Mesenchymal stem cell (in vitro differentiated cells and primary cell): ENCODE measurements around the gene RAET1L.

Experiments
- DNase-seq: peaks from one replicate; pipeline ENCODE4 v3.0.0-alpha.2; 2013
- H2AFZ ChIP-seq: one replicate; pipeline ENCODE4 v1.6.1; 2013; ENCODE audit warnings: low read depth, mild to moderate bottlenecking, control low read depth, inconsistent platforms, low read length, moderate library complexity
- H2AK5ac ChIP-seq: 2 replicates; pipeline ENCODE4 v1.6.1; 2013; ENCODE audit warnings: low read length, moderate library complexity, mild to moderate bottlenecking, inconsistent platforms; ENCODE audit not compliant: severe bottlenecking
- H2BK120ac ChIP-seq: one replicate; pipeline ENCODE4 v1.6.1; 2013; ENCODE audit warnings: low read depth, mild to moderate bottlenecking, inconsistent platforms, low read length, moderate library complexity
- H2BK12ac ChIP-seq, 2 experiments: one replicate each; pipeline ENCODE4 v1.6.1; 2013; ENCODE audit warnings: inconsistent platforms in 2 of 2, low read length in 2 of 2, mild to moderate bottlenecking in 2 of 2, moderate library complexity in 2 of 2, control low read depth in 1 of 2
- H2BK15ac ChIP-seq: one replicate; pipeline ENCODE4 v1.6.1; 2013; ENCODE audit warnings: mild to moderate bottlenecking, low read depth, inconsistent platforms; ENCODE audit not compliant: poor library complexity, severe bottlenecking
- H2BK5ac ChIP-seq: 2 replicates; pipeline ENCODE4 v1.6.1; 2013; ENCODE audit warnings: low read depth, mild to moderate bottlenecking, low read length, control low read depth, inconsistent platforms; ENCODE audit not compliant: poor library complexity, severe bottlenecking
- H3K14ac ChIP-seq, 2 experiments: one replicate each; pipeline ENCODE4 v1.6.1; 2013; ENCODE audit warnings: inconsistent platforms in 2 of 2, low read length in 2 of 2, control low read depth in 1 of 2, mild to moderate bottlenecking in 1 of 2, moderate library complexity in 1 of 2
- H3K18ac ChIP-seq, 2 experiments: one replicate each; pipeline ENCODE4 v1.6.1; 2013; ENCODE audit warnings: inconsistent platforms in 2 of 2, low read length in 2 of 2, control low read depth in 1 of 2, low read depth in 1 of 2, mild to moderate bottlenecking in 1 of 2
- H3K23ac ChIP-seq, 2 experiments: one replicate each; pipeline ENCODE4 v1.6.1; 2013; ENCODE audit warnings: inconsistent platforms in 2 of 2, low read length in 2 of 2, mild to moderate bottlenecking in 2 of 2, moderate library complexity in 2 of 2, control low read depth in 1 of 2
- H3K27ac ChIP-seq: 2 replicates; pipeline ENCODE4 v1.5.1; 2013; ENCODE audit warnings: mild to moderate bottlenecking, moderate library complexity, low read length, control low read depth, inconsistent platforms; ENCODE audit not compliant: poor library complexity, severe bottlenecking
- H3K27me3 ChIP-seq, 2 experiments: 2 replicates each; pipeline versions ENCODE4 v1.6.1 to v1.7.0; 2013; ENCODE audit warnings: low read length in 2 of 2, mild to moderate bottlenecking in 2 of 2, moderate library complexity in 2 of 2, control low read depth in 1 of 2, inconsistent platforms in 1 of 2; ENCODE audit not compliant: control insufficient read depth in 1 of 2, insufficient read depth in 1 of 2
- H3K36me3 ChIP-seq, 2 experiments: 2 replicates each; pipeline versions ENCODE4 v1.6.1 to v1.7.0; 2013; ENCODE audit warnings: low read length in 2 of 2, control low read depth in 1 of 2, inconsistent platforms in 1 of 2, low read depth in 1 of 2, mild to moderate bottlenecking in 1 of 2; ENCODE audit not compliant: insufficient read depth in 2 of 2, control insufficient read depth in 1 of 2
- H3K4ac ChIP-seq, 2 experiments: one replicate each; pipeline ENCODE4 v1.6.1; 2013; ENCODE audit warnings: inconsistent platforms in 2 of 2, low read length in 2 of 2, mild to moderate bottlenecking in 2 of 2, moderate library complexity in 2 of 2, control low read depth in 1 of 2, low read depth in 1 of 2
- H3K4me1 ChIP-seq: 2 replicates; pipeline ENCODE4 v1.6.1; 2013; ENCODE audit warnings: low read depth, low read length, control low read depth; ENCODE audit not compliant: control insufficient read depth, insufficient read depth
- H3K4me2 ChIP-seq: 2 replicates; pipeline ENCODE4 v1.6.1; 2013; ENCODE audit warnings: low read length, mild to moderate bottlenecking, inconsistent platforms; ENCODE audit not compliant: poor library complexity, severe bottlenecking
- H3K4me3 ChIP-seq, 2 experiments: 2 replicates each; pipeline versions ENCODE4 v1.5.1 to v1.7.0; 2013; ENCODE audit warnings: low read length in 2 of 2, mild to moderate bottlenecking in 2 of 2, control low read depth in 1 of 2, low read depth in 1 of 2; ENCODE audit not compliant: insufficient read depth in 1 of 2
- H3K79me1 ChIP-seq: replicated peaks from 2 replicates; pipeline ENCODE4 v1.6.1; 2013; ENCODE audit warnings: mild to moderate bottlenecking, control low read depth, low read length, inconsistent platforms; ENCODE audit not compliant: poor library complexity, severe bottlenecking
- H3K9ac ChIP-seq: 2 replicates; pipeline ENCODE4 v1.7.0; 2013; ENCODE audit warnings: mild to moderate bottlenecking, low read length, moderate library complexity
- H3K9me3 ChIP-seq: 2 replicates; pipeline ENCODE4 v1.7.0; 2013; ENCODE audit warnings: mild to moderate bottlenecking, low read length; ENCODE audit not compliant: control insufficient read depth
- H4K8ac ChIP-seq: one replicate; pipeline ENCODE4 v1.6.1; 2013; ENCODE audit warnings: inconsistent platforms, mild to moderate bottlenecking, low read length, moderate library complexity
- H4K91ac ChIP-seq: one replicate; pipeline ENCODE4 v1.6.1; 2013; ENCODE audit warnings: mild to moderate bottlenecking, low read length, inconsistent platforms
- WGBS: methylation state at CpG from one replicate; pipeline ENCODE4 v1.1.7; 2013; ENCODE audit warnings: mixed read lengths; 5-methylcytosine and 5-hydroxymethylcytosine counted together

The RAET1L gene

DNA sequence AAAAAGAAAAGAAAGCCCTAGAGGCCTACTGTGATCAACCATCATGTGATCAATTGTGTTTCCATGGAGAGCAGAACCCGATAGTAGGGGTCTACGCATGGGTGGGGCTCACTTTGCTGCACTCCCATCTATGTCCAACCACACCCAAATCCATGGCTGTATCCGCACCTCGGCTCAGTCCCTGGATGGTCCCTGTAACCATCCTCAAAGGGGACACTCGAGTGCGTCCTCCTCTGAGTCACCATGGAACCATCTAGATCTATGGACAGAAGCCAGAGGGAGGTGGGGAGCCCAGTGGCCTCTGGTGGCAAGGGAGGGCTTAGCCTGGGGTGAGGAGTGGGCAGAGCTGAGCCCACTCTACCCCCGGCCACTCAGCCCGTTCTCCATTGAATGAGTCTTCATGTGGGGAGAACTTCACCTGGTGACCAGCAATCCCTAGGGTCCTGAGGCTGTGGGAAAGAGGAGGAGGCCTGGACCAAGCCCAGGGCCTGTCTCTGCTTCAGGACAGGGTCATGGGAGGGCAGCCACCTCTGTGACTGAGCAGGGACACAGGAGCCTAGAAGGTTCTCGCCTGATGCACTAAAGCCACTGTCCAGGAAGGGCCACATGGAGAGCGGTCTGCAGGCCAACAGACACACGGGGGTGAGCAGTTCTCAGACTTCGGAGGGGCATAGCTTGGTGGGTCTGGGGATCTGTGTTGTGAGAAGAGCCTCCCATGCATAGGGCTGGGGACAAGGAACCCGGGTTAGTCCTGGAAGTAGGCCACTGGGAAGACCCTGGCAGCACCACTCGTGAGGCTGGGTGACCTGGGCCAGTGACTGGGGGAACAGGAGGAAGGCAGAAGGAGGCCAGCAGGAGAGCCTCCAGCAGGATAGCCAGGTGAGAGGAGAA, 19.3 kb downstream of the RAET1L start:
- Histone ChIP-seq H3K4me3 (peak overlapping the region in 1 of 2 experiments; percentile 81), H3K9me3 (no peaks in the 10 kb centered on the region), H2BK12ac (peak overlapping the region in 1 of 2 experiments; percentile 8), H3K14ac (no peak overlapping the region), H3K18ac (peak overlapping the region in 1 of 2 experiments; percentile 81), H3K36me3 (no peaks in the 10 kb centered on the region), H4K8ac (peak overlapping the region; percentile 84), H3K4me1 (peaks cover 9% of the 10 kb centered on the region), H3K27me3 (peaks cover 27 to 74% of the 10 kb centered on the region in 2 experiments), H3K4ac (no peak overlapping the region), H2BK5ac (no peak overlapping the region), H3K27ac (no peak overlapping the region), H2BK15ac (no peak overlapping the region), H2AK5ac (no peak overlapping the region), H3K79me1 (no peaks in the 10 kb centered on the region), H4K91ac (peak overlapping the region; percentile 78), H3K4me2 (peak overlapping the region; percentile 93), H2BK120ac (no peak overlapping the region), H2AFZ (no peak overlapping the region), H3K23ac (no peak overlapping the region), H3K9ac (peak overlapping the region; percentile 66)
- 79% methylated on average over 13 of the region's 14 CpGs for WGBS
- no peak for DNase-seq

DNA sequence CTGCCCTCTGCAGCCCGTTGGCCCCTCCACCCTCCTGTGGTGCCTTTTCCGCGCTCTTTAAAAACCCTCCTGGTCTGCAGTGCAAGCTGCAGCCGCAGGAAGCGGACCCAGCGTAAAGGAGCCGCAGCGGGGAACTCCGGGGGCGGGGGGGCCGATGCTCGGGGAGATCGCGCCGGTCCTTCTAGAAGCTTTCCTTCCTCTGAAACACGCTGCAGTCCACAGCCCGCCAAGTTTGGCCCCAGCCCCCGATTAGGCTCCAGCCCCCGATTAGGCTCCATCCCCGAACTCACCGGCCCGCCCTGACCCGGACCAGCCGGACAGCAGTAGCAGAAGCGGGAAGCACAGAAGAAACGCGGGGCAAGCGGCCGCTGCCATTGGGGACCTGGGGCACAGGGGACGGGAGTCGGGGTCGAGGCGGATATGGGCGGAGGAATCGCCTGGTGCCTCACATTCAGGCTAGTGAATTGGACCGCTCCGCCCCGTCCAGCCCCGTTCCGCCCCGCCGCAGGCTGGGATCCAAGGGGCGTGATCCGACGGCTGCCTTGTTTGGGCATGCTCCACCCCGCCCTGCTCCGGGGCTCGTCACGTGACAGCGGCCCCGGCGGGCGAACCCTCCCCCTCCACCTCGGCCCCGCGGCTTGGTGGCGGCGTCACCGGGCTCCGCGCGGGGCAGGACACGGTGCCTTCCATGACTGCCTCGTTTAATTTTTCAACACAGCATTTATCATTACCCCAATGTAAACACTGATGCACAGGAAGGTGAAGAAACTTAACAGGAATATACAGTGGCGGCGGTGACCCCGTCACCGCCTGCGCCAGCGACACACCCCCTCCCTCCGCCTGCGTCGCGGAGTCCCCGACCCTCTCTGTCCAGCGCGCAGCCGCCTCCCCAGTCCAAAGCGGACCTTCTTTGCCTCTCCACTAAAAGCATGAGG, 20.3 kb downstream of the RAET1L start:
- peak; percentile 89 for DNase-seq

DNA sequence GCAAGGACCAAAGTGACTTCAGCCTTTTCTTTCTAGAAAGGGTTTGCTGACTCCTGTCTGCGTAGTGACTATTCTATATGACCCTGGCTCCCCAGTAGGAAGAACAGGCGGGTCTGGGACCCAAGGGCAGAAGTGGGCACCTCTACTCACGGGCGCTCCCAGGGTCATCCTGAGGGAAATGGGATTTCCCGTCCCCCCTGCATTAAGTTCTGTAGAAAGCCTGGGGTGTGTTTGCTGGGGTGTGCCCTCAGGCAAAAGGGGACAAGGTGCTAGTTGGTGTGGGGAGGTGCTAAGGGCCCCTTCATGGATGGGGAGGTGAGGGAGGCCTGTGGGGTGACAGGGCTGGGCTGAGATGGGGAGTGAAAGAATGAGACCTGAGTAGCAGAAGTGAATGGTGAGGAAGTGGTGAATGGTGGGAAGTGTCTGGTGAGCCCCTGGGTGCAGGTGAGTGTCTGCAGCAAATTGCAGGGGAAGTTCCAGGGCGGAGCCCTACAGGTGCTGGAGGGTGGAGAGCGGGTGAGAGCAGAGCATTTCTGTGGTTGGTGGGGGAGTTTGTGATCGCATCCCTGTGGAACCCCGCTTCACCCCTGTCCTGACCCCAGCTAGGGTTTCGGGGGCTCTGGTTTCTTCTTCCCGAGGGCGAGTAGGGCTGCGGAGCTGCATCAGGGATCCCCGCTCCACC, 21.1 kb downstream of the RAET1L start:
- Histone ChIP-seq H2BK5ac (no peak overlapping the region), H2BK120ac (no peak overlapping the region), H4K8ac (no peak overlapping the region), H3K23ac (no peak overlapping the region), H3K14ac (no peak overlapping the region), H3K9me3 (no peaks in the 10 kb centered on the region), H4K91ac (no peak overlapping the region), H3K4me1 (peaks cover 9% of the 10 kb centered on the region), H2AK5ac (no peak overlapping the region), H3K4me3 (peak overlapping the region; percentile 68 to 81), H3K27me3 (peaks cover 14 to 78% of the 10 kb centered on the region in 2 experiments), H2BK15ac (no peak overlapping the region), H2AFZ (no peak overlapping the region), H3K36me3 (no peaks in the 10 kb centered on the region), H3K4me2 (peak overlapping the region; percentile 93), H3K79me1 (no peaks in the 10 kb centered on the region), H3K27ac (no peak overlapping the region), H3K9ac (no peak overlapping the region), H2BK12ac (no peak overlapping the region), H3K4ac (no peak overlapping the region), H3K18ac (no peak overlapping the region)
- no peak for DNase-seq
- 30% methylated on average over 14 of the region's 14 CpGs for WGBS

More for the DNA sequence above, 20.3 kb downstream of the RAET1L start:
- H3K23ac ChIP-seq: no peak overlapping the region
- no peak overlapping the region for H4K91ac ChIP-seq
- H3K4me2 ChIP-seq: peak overlapping the region; percentile 93
- H2BK5ac ChIP-seq: no peak overlapping the region
- peak overlapping the region; percentile 68 to 81 for H3K4me3 ChIP-seq
- peak overlapping the region in 1 of 2 experiments; percentile 82 for H3K14ac ChIP-seq
- H2BK15ac ChIP-seq: no peak overlapping the region
- H3K79me1 ChIP-seq: no peaks in the 10 kb centered on the region
- peak overlapping the region in 1 of 2 experiments; percentile 55 for H3K4ac ChIP-seq
- H2AK5ac ChIP-seq: no peak overlapping the region
- H3K18ac ChIP-seq: peak overlapping the region; percentile 79 to 81
- H3K4me1 ChIP-seq: peaks cover 9% of the 10 kb centered on the region
- H2BK120ac ChIP-seq: no peak overlapping the region
- 1% methylated on average over 52 of the region's 79 CpGs for WGBS
- H2BK12ac ChIP-seq: no peak overlapping the region
- H3K9me3 ChIP-seq: no peaks in the 10 kb centered on the region
- H3K36me3 ChIP-seq: no peaks in the 10 kb centered on the region
- no peak overlapping the region for H3K27ac ChIP-seq
- peaks cover 22 to 77% of the 10 kb centered on the region in 2 experiments for H3K27me3 ChIP-seq
- peak overlapping the region; percentile 90 for H2AFZ ChIP-seq
- H4K8ac ChIP-seq: peak overlapping the region; percentile 84
- H3K9ac ChIP-seq: peak overlapping the region; percentile 66
